CD4-positive, alpha-beta T cell (primary cell): ENCODE measurements around the gene AP3B1. TPM values are rescaled to one million over a fixed set of nuclear protein-coding genes. Genes with fewer than 3 reads are reported as not detected.

Experiments used
- ATAC-seq: fragments of 200-7000 bp; cut with Tn5 transposase; one replicate; pipeline ENCODE4 v1.10.0; 2022; ENCODE audit warnings: mild to moderate bottlenecking; ENCODE audit not compliant: poor library complexity
- CTCF ChIA-PET: fragments of 350-600 bp; sonication (Branson Sonifier 250); formaldehyde crosslinking; loops from one replicate; lab custom pipeline; 2021; ENCODE audit warnings: antibody characterized with exemption, inconsistent platforms; lab: Charles Lee
- POLR2A ChIA-PET: fragments of 350-600 bp; sonication (Branson Sonifier 250); formaldehyde crosslinking; loops from one replicate; lab custom pipeline; 2021; ENCODE audit warnings: antibody characterized with exemption, inconsistent platforms; lab: Charles Lee
- DNase-seq, 14 experiments: peaks; one replicate each; pipeline ENCODE4 v3.0.0-alpha.2; 2013 to 2020; ENCODE audit warnings: mixed read lengths in 2 of 14
- H3K27ac ChIP-seq, 2 donors: one replicate each; pipeline versions ENCODE4 v1.5.1 to v1.7.0; 2013; ENCODE audit warnings: low read length in 2 of 2, low read depth in 1 of 2, mild to moderate bottlenecking in 1 of 2
- H3K27me3 ChIP-seq, 2 experiments: 1 replicate in 1 of 2; 2 replicates in 1 of 2; pipeline versions ENCODE4 v1.6.1 to v1.7.0; 2013; ENCODE audit warnings: low read length in 2 of 2, control low read depth in 1 of 2, mild to moderate bottlenecking in 1 of 2, moderate library complexity in 1 of 2; ENCODE audit not compliant: insufficient read depth in 2 of 2, control insufficient read depth in 1 of 2
- H3K36me3 ChIP-seq: one replicate; pipeline ENCODE4 v1.6.1; 2013; ENCODE audit warnings: low read length, control low read depth; ENCODE audit not compliant: insufficient read depth
- H3K4me1 ChIP-seq: one replicate; pipeline ENCODE4 v1.6.1; 2013; ENCODE audit warnings: low read length, control low read depth; ENCODE audit not compliant: insufficient read depth
- H3K4me3 ChIP-seq: one replicate; pipeline ENCODE4 v1.5.1; 2013; ENCODE audit warnings: mild to moderate bottlenecking, low read length, moderate library complexity
- H3K9me3 ChIP-seq, 2 experiments: 1 replicate in 1 of 2; 2 replicates in 1 of 2; pipeline versions ENCODE4 v1.6.1 to v1.7.0; 2013; ENCODE audit warnings: low read length in 2 of 2, mild to moderate bottlenecking in 2 of 2, control low read depth in 1 of 2, moderate library complexity in 1 of 2; ENCODE audit not compliant: control insufficient read depth in 1 of 2, insufficient read depth in 1 of 2
- H3K27ac Mint-ChIP-seq: one replicate; pipeline ENCODE4 v1.8.0; 2020; ENCODE audit warnings: mixed read lengths
- H3K27me3 Mint-ChIP-seq: one replicate; pipeline ENCODE4 v1.8.0; 2021; ENCODE audit warnings: mixed read lengths
- H3K36me3 Mint-ChIP-seq: one replicate; pipeline ENCODE4 v1.8.0; 2021; ENCODE audit warnings: low read depth, mixed read lengths
- H3K4me1 Mint-ChIP-seq: one replicate; pipeline ENCODE4 v1.8.0; 2021; ENCODE audit warnings: low read depth, mixed read lengths
- H3K4me3 Mint-ChIP-seq: one replicate; pipeline ENCODE4 v1.8.0; 2020; ENCODE audit warnings: mild to moderate bottlenecking, mixed read lengths
- H3K9me3 Mint-ChIP-seq: one replicate; pipeline ENCODE4 v1.8.0; 2020; ENCODE audit warnings: mixed read lengths
- intact Hi-C, 2 experiments: fragments of 100-400 bp; cut with DNase I in 1 of 2; cut with micrococcal nuclease in 1 of 2; formaldehyde crosslinking; loops; one replicate each; pipeline versions ENCODE4 v1.15.1 to v1.9.0; 2023 to 2025; cut with DNase I, micrococcal nuclease
- total RNA-seq, 174 experiments: library from RNA in 2 of 174; stranded (reverse) in 2 of 174; gene quantifications; one replicate each; pipeline ENCODE4 v1.2.3 and lab custom pipeline; 2021 to 2026
- TF ChIP-seq, protein P1 (sequence below): fragments of 200-600 bp; IDR thresholded peaks from one replicate; pipeline ENCODE4 v1.8.0; 2022; ENCODE audit warnings: antibody characterized with exemption, mild to moderate bottlenecking

The AP3B1 gene
- total RNA-seq, 2 experiments from 2014 or later = 24.5 to 24.6 TPM

DNA sequence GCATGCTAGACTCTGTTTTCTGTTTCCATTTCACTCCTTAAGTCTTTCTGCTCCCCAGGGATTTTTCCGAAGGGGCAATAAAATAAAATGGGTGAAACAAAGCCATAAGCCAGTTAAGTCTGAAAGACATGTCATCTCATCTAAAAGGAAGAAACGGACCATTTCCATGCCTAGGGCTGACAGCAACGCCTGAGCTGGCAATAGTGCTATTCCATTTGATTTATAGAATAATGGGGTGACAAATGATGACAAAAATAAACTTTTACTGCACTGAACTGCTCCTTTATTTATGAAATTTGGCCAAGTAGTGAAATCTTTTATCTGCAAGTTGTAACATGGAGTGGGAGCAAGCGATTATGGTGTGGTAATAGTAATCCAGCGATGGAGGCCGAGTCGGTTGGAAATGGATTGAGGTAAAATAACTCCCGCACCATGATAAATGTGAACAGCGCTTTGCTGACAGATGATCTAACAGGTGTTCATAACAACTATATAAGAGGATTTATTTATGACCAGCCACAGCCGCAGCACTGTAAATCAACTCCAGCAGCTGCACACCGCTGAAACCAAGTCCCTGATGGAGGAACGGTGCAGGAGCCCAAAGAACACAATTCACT is 298.6 kb downstream of the AP3B1 start:
- Histone ChIP-seq H3K4me3 (no peak overlapping the region), H3K27ac (no peak overlapping the region), H3K9me3 (no peaks in the 10 kb centered on the region), H3K27me3 (no peaks in the 10 kb centered on the region), H3K36me3 (peaks cover 10% of the 10 kb centered on the region), H3K4me1 (no peaks in the 10 kb centered on the region)
- DNase-seq = no peak
- H3K9me3 Mint-ChIP-seq = no peaks in the 10 kb centered on the region
- H3K27me3 Mint-ChIP-seq = no peaks in the 10 kb centered on the region
- ATAC-seq = no peak
- no peak overlapping the region for H3K4me3 Mint-ChIP-seq
- TF ChIP-seq, protein P1, sequence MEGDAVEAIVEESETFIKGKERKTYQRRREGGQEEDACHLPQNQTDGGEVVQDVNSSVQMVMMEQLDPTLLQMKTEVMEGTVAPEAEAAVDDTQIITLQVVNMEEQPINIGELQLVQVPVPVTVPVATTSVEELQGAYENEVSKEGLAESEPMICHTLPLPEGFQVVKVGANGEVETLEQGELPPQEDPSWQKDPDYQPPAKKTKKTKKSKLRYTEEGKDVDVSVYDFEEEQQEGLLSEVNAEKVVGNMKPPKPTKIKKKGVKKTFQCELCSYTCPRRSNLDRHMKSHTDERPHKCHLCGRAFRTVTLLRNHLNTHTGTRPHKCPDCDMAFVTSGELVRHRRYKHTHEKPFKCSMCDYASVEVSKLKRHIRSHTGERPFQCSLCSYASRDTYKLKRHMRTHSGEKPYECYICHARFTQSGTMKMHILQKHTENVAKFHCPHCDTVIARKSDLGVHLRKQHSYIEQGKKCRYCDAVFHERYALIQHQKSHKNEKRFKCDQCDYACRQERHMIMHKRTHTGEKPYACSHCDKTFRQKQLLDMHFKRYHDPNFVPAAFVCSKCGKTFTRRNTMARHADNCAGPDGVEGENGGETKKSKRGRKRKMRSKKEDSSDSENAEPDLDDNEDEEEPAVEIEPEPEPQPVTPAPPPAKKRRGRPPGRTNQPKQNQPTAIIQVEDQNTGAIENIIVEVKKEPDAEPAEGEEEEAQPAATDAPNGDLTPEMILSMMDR = no peak
- no peaks in the 10 kb centered on the region for H3K4me1 Mint-ChIP-seq
- H3K27ac Mint-ChIP-seq = no peak overlapping the region
- intact Hi-C loops = no loop called here
- ChIA-PET CTCF (no interaction called here), POLR2A (no interaction called here)
- peaks cover 38% of the 10 kb centered on the region for H3K36me3 Mint-ChIP-seq

DNA sequence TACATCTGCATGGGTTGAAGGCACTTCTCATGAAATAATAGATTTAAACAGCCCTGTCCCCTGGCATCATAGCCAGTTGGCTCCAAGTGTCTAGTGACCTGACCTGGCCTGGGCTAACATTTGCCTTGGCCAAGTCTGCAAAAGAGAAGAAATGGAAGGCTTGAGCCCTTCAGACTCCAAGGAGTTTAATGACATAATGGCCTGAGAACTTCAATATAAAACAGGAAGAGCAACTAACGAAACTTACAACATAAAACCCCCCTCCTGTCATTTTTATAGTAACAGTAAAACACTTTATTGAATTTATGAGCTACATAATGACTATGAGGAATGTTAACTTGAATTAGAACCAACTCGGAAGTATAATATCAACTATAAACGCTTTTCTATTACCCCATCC is 299.6 kb downstream of the AP3B1 start:
- ChIA-PET CTCF (interaction anchor here (0.6 kb wide), 1 partner anchor 253 kb away, joined by 4 read pairs; no protein-coding TSS in a partner anchor), POLR2A (no interaction called here)
- ATAC-seq (no peak), DNase-seq (no peak)
- Mint-ChIP-seq H3K9me3 (no peaks in the 10 kb centered on the region), H3K4me1 (no peaks in the 10 kb centered on the region), H3K36me3 (peaks cover 33% of the 10 kb centered on the region), H3K4me3 (no peak overlapping the region), H3K27me3 (no peaks in the 10 kb centered on the region), H3K27ac (no peak overlapping the region)
- Histone ChIP-seq H3K4me1 (no peaks in the 10 kb centered on the region), H3K9me3 (no peaks in the 10 kb centered on the region), H3K36me3 (peaks cover 7% of the 10 kb centered on the region), H3K27me3 (no peaks in the 10 kb centered on the region), H3K27ac (no peak overlapping the region), H3K4me3 (no peak overlapping the region)
- TF ChIP-seq, protein P1 = no peak
- intact Hi-C loops = no loop called here

GRCh38 chr5:77993855-77994318 is 300.6 kb downstream of the AP3B1 start:
- ATAC-seq = no peak

More at GRCh38 chr5:77993855-77994318, 300.6 kb downstream of the AP3B1 start:
- H3K9me3 Mint-ChIP-seq = no peaks in the 10 kb centered on the region
- CTCF ChIA-PET = no interaction called here
- TF ChIP-seq, protein P1 = no peak
- no peak for DNase-seq
- no peaks in the 10 kb centered on the region for H3K27me3 Mint-ChIP-seq
- no peak overlapping the region for H3K27ac Mint-ChIP-seq
- no peak overlapping the region for H3K4me3 Mint-ChIP-seq
- H3K27me3 ChIP-seq = no peaks in the 10 kb centered on the region
- H3K36me3 ChIP-seq = peaks cover 6% of the 10 kb centered on the region
- H3K9me3 ChIP-seq = no peaks in the 10 kb centered on the region
- intact Hi-C loops = no loop called here
- no peak overlapping the region for H3K4me3 ChIP-seq
- H3K27ac ChIP-seq = no peak overlapping the region
- H3K4me1 ChIP-seq = no peaks in the 10 kb centered on the region
- peaks cover 25% of the 10 kb centered on the region for H3K36me3 Mint-ChIP-seq
- POLR2A ChIA-PET = no interaction called here
- H3K4me1 Mint-ChIP-seq = no peaks in the 10 kb centered on the region
